GM23338 (cell line): ENCODE data around the gene CLSTN1. TPM values are rescaled to one million over a fixed set of nuclear protein-coding genes. Genes with fewer than 3 reads are reported as not detected.

Experiments used
- ATAC-seq: fragments of 200-7000 bp; cut with Tn5 transposase; 3 replicates; pipeline ENCODE4 v1.9.1; 2020
- DNase-seq: peaks from one replicate; pipeline ENCODE4 v3.0.0-alpha.2; 2015; ENCODE audit warnings: low spot score
- H2AFZ ChIP-seq: fragments of 200-600 bp; sonication (generic); 2 replicates; pipeline ENCODE4 v1.8.0; 2016; ENCODE audit warnings: antibody characterized with exemption, mild to moderate bottlenecking, moderate library complexity
- H3F3A ChIP-seq: fragments of 200-600 bp; sonication (generic); replicated peaks from 2 replicates; pipeline ENCODE4 v1.8.0; 2017; ENCODE audit warnings: antibody characterized with exemption, mixed run types, low read depth
- H3K27ac ChIP-seq: fragments of 200-600 bp; sonication (generic); 2 replicates; pipeline ENCODE4 v1.6.1; 2016; ENCODE audit warnings: low read depth
- H3K27me3 ChIP-seq: fragments of 200-600 bp; sonication (generic); 2 replicates; pipeline ENCODE4 v1.8.0; 2016; ENCODE audit warnings: mild to moderate bottlenecking, mixed run types, moderate library complexity; ENCODE audit not compliant: insufficient read depth
- H3K36me3 ChIP-seq: fragments of 200-600 bp; sonication (generic); 2 replicates; pipeline ENCODE4 v1.8.0; 2016; ENCODE audit warnings: mild to moderate bottlenecking; ENCODE audit not compliant: insufficient read depth
- H3K4me1 ChIP-seq: fragments of 200-600 bp; sonication (generic); 2 replicates; pipeline ENCODE4 v1.8.0; 2016; ENCODE audit warnings: mild to moderate bottlenecking, moderate library complexity; ENCODE audit not compliant: insufficient read depth
- H3K4me2 ChIP-seq: fragments of 200-600 bp; sonication (generic); 2 replicates; pipeline ENCODE4 v1.7.1; 2017; ENCODE audit warnings: mixed run types
- H3K4me3 ChIP-seq: fragments of 200-600 bp; sonication (generic); 2 replicates; pipeline ENCODE4 v1.6.1; 2016; ENCODE audit warnings: mixed run types
- H3K79me2 ChIP-seq: fragments of 200-600 bp; sonication (generic); replicated peaks from 2 replicates; pipeline ENCODE4 v1.8.0; 2017; ENCODE audit warnings: mild to moderate bottlenecking; ENCODE audit not compliant: insufficient read depth
- H3K9me2 ChIP-seq: fragments of 200-600 bp; sonication (generic); 2 replicates; pipeline ENCODE4 v1.8.0; 2017; ENCODE audit not compliant: insufficient read depth
- H4K20me1 ChIP-seq: fragments of 200-600 bp; sonication (generic); replicated peaks from 2 replicates; pipeline ENCODE4 v1.8.0; 2017; ENCODE audit warnings: mild to moderate bottlenecking; ENCODE audit not compliant: insufficient read depth
- H3K27ac Mint-ChIP-seq: 2 replicates; pipeline ENCODE4 v1.8.0; 2020; ENCODE audit warnings: inconsistent platforms, mild to moderate bottlenecking, moderate library complexity, mixed read lengths
- H3K27me3 Mint-ChIP-seq: 3 replicates; pipeline ENCODE4 v1.8.0; 2022; ENCODE audit warnings: low read depth, mild to moderate bottlenecking, moderate library complexity, mixed read lengths, inconsistent platforms; ENCODE audit not compliant: insufficient read depth, poor library complexity
- H3K36me3 Mint-ChIP-seq: 3 replicates; pipeline ENCODE4 v1.8.0; 2021; ENCODE audit warnings: low read depth, mild to moderate bottlenecking, inconsistent platforms, moderate library complexity, mixed read lengths
- H3K4me1 Mint-ChIP-seq: 3 replicates; pipeline ENCODE4 v1.8.0; 2020; ENCODE audit warnings: mild to moderate bottlenecking, inconsistent platforms, mixed read lengths
- H3K4me3 Mint-ChIP-seq: 3 replicates; pipeline ENCODE4 v1.8.0; 2021; ENCODE audit warnings: moderate library complexity, mild to moderate bottlenecking, inconsistent platforms, mixed read lengths
- H3K9me3 Mint-ChIP-seq: 3 replicates; pipeline ENCODE4 v1.8.0; 2020; ENCODE audit warnings: moderate library complexity, mild to moderate bottlenecking, inconsistent platforms, mixed read lengths
- CREB1 ChIP-seq: fragments of 250-450 bp; sonication (Bioruptor Pico); IDR thresholded peaks from 2 replicates; pipeline ENCODE4 v1.5.0; 2020; ENCODE audit warnings: low read depth, mild to moderate bottlenecking, moderate library complexity
- JUNB ChIP-seq: IDR thresholded peaks from one replicate; pipeline ENCODE4 v1.6.1; 2016; ENCODE audit warnings: antibody characterized with exemption; ENCODE audit not compliant: unreplicated experiment
- NANOG ChIP-seq: IDR thresholded peaks from 2 replicates; pipeline ENCODE4 v1.6.1; 2016; ENCODE audit warnings: antibody characterized with exemption, borderline replicate concordance
- POLR2AphosphoS5 ChIP-seq: IDR thresholded peaks from 2 replicates; pipeline ENCODE4 v1.6.1; 2016; ENCODE audit warnings: antibody characterized with exemption, low read depth
- STAT1 ChIP-seq: IDR thresholded peaks from one replicate; pipeline ENCODE4 v1.6.1; 2016; ENCODE audit warnings: antibody characterized with exemption; ENCODE audit not compliant: unreplicated experiment
- ZNF114 ChIP-seq: fragments of 250-450 bp; sonication (Bioruptor Pico); IDR thresholded peaks from 2 replicates; pipeline ENCODE4 v1.5.0; 2020; ENCODE audit warnings: mild to moderate bottlenecking, moderate library complexity
- ZNF331 ChIP-seq: fragments of 250-450 bp; sonication (Bioruptor Pico); IDR thresholded peaks from 2 replicates; pipeline ENCODE4 v1.5.0; 2020; ENCODE audit warnings: low read depth, mild to moderate bottlenecking, moderate library complexity
- polyA plus RNA-seq: library from polyadenylated mRNA; unstranded; fragments of >200 nt; fragmentation: Nextera tagmentation; extraction: Ambion mirVana; gene quantifications from 2 replicates; pipeline ENCODE4 v1.2.1, GENCODE V29; 2016
- total RNA-seq: library from RNA; depleted of rRNA; stranded (reverse); fragments of >200 nt; shearing (Covaris generic); gene quantifications from 2 replicates; pipeline ENCODE4 v1.2.3, GENCODE V29; 2014
- TF ChIP-seq, protein P1 (sequence below): IDR thresholded peaks from one replicate; pipeline ENCODE4 v1.6.1; 2018; ENCODE audit warnings: antibody characterized with exemption; ENCODE audit not compliant: unreplicated experiment
- TF ChIP-seq, protein P2 (sequence below): fragments of 250-450 bp; sonication (Bioruptor Pico); IDR thresholded peaks from 2 replicates; pipeline ENCODE4 v1.5.0; 2020; ENCODE audit warnings: mild to moderate bottlenecking, moderate library complexity
- TF ChIP-seq, protein P3 (sequence below): IDR thresholded peaks from 2 replicates; pipeline ENCODE4 v1.6.1; 2016; ENCODE audit warnings: antibody characterized with exemption

CLSTN1 gene
- total and polyA plus RNA-seq, 2 experiments from 2014 or later = 38.5 to 66.2 TPM

DNA sequence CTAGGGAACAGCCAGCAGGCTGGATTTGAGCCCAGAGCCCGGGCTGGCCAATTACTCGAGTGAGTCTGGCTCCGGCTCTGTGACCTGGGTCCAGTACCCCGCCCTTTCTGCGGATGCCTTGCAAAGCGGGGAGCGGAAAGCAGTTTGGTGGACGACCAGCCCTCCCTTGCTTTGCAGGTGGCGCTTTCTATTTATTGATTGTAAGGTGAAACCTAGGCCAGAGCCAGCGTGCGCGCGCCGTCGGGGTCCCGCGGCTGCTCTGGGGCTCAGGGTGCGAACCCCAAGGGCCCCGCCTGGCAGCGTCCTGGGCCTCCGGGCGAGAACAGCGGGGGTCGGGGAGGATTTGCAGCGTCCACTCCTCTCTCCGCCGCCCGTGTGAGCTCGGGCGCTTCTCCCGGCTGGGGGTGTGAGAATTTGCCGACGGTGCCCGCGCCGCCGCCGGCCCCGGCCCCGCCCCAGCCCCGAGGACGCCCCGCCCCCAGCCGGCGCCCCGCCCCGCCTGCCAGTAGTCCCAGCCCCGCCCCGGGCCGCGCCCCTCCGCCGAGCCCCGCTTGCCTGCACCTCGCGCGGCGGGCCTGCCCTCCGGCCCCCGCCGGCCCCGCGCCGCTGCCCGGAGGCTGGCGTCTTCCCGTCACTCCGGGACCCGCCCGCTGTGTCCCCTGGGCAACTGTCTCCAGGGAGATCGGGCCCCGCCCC lies 134.6 kb downstream of the CLSTN1 start:
- peaks cover 28% of the 10 kb centered on the region; the same call in 1 of the 2 replicates for H3F3A ChIP-seq
- peaks cover 29% of the 10 kb centered on the region for H3K4me1 Mint-ChIP-seq
- H3K4me2 ChIP-seq = peak overlapping the region; percentile 96
- no peaks in the 10 kb centered on the region; the same call in 2 of the 3 replicates for H3K36me3 Mint-ChIP-seq
- peaks cover 34% of the 10 kb centered on the region for H3K4me1 ChIP-seq
- DNase-seq (peak; percentile 94), ATAC-seq (peak; percentile 58)
- H3K27me3 Mint-ChIP-seq = peaks cover 29% of the 10 kb centered on the region
- peak overlapping the region; percentile 84 for H3K4me3 Mint-ChIP-seq
- no peaks in the 10 kb centered on the region; the same call in 1 of the 2 replicates for H4K20me1 ChIP-seq
- peaks cover 30% of the 10 kb centered on the region for H3K27me3 ChIP-seq
- H3K36me3 ChIP-seq = no peaks in the 10 kb centered on the region; the same call in 1 of the 2 replicates
- no peaks in the 10 kb centered on the region for H3K79me2 ChIP-seq
- H3K27ac ChIP-seq = no peak overlapping the region
- TF ChIP-seq, protein P1, sequence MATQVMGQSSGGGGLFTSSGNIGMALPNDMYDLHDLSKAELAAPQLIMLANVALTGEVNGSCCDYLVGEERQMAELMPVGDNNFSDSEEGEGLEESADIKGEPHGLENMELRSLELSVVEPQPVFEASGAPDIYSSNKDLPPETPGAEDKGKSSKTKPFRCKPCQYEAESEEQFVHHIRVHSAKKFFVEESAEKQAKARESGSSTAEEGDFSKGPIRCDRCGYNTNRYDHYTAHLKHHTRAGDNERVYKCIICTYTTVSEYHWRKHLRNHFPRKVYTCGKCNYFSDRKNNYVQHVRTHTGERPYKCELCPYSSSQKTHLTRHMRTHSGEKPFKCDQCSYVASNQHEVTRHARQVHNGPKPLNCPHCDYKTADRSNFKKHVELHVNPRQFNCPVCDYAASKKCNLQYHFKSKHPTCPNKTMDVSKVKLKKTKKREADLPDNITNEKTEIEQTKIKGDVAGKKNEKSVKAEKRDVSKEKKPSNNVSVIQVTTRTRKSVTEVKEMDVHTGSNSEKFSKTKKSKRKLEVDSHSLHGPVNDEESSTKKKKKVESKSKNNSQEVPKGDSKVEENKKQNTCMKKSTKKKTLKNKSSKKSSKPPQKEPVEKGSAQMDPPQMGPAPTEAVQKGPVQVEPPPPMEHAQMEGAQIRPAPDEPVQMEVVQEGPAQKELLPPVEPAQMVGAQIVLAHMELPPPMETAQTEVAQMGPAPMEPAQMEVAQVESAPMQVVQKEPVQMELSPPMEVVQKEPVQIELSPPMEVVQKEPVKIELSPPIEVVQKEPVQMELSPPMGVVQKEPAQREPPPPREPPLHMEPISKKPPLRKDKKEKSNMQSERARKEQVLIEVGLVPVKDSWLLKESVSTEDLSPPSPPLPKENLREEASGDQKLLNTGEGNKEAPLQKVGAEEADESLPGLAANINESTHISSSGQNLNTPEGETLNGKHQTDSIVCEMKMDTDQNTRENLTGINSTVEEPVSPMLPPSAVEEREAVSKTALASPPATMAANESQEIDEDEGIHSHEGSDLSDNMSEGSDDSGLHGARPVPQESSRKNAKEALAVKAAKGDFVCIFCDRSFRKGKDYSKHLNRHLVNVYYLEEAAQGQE = no peak
- TF ChIP-seq ZNF114 (CRISPR knock-in tag) (no peak), NANOG (no peak), ZNF331 (CRISPR knock-in tag) (no peak), CREB1 (CRISPR knock-in tag) (no peak), STAT1 (no peak), JUNB (peak; percentile 92)
- no peak overlapping the region for H3K27ac Mint-ChIP-seq
- no peaks in the 10 kb centered on the region; the same call in 2 of the 3 replicates for H3K9me3 Mint-ChIP-seq
- H3K4me3 ChIP-seq = peak overlapping the region; percentile 97
- H2AFZ ChIP-seq = peak overlapping the region; percentile 99
- no peaks in the 10 kb centered on the region for H3K9me2 ChIP-seq

- H3K4me1 ChIP-seq = peaks cover 33% of the 10 kb centered on the region
- peaks cover 28% of the 10 kb centered on the region; the same call in 1 of the 2 replicates for H3F3A ChIP-seq
- Mint-ChIP-seq H3K4me1 (peaks cover 25% of the 10 kb centered on the region), H3K36me3 (peaks cover 3% of the 10 kb centered on the region; the same call in 1 of the 3 replicates), H3K27me3 (peaks cover 29% of the 10 kb centered on the region), H3K4me3 (peak overlapping the region; percentile 84), H3K9me3 (no peaks in the 10 kb centered on the region; the same call in 2 of the 3 replicates), H3K27ac (no peak overlapping the region)
- H2AFZ ChIP-seq = peak overlapping the region; percentile 99
- no peak for DNase-seq
- H3K4me3 ChIP-seq = peak overlapping the region; percentile 97
- no peaks in the 10 kb centered on the region; the same call in 1 of the 2 replicates for H4K20me1 ChIP-seq
- peaks cover 30% of the 10 kb centered on the region for H3K27me3 ChIP-seq
- no peaks in the 10 kb centered on the region for H3K9me2 ChIP-seq
- ATAC-seq = no peak
- no peaks in the 10 kb centered on the region; the same call in 1 of the 2 replicates for H3K36me3 ChIP-seq
- H3K79me2 ChIP-seq = no peaks in the 10 kb centered on the region
- no peak overlapping the region for H3K27ac ChIP-seq
- peak overlapping the region; percentile 96 for H3K4me2 ChIP-seq
- TF ChIP-seq ZNF331 (CRISPR knock-in tag) (no peak), CREB1 (CRISPR knock-in tag) (no peak), POLR2AphosphoS5 (no peak), STAT1 (no peak), NANOG (no peak)
- TF ChIP-seq, protein P2, sequence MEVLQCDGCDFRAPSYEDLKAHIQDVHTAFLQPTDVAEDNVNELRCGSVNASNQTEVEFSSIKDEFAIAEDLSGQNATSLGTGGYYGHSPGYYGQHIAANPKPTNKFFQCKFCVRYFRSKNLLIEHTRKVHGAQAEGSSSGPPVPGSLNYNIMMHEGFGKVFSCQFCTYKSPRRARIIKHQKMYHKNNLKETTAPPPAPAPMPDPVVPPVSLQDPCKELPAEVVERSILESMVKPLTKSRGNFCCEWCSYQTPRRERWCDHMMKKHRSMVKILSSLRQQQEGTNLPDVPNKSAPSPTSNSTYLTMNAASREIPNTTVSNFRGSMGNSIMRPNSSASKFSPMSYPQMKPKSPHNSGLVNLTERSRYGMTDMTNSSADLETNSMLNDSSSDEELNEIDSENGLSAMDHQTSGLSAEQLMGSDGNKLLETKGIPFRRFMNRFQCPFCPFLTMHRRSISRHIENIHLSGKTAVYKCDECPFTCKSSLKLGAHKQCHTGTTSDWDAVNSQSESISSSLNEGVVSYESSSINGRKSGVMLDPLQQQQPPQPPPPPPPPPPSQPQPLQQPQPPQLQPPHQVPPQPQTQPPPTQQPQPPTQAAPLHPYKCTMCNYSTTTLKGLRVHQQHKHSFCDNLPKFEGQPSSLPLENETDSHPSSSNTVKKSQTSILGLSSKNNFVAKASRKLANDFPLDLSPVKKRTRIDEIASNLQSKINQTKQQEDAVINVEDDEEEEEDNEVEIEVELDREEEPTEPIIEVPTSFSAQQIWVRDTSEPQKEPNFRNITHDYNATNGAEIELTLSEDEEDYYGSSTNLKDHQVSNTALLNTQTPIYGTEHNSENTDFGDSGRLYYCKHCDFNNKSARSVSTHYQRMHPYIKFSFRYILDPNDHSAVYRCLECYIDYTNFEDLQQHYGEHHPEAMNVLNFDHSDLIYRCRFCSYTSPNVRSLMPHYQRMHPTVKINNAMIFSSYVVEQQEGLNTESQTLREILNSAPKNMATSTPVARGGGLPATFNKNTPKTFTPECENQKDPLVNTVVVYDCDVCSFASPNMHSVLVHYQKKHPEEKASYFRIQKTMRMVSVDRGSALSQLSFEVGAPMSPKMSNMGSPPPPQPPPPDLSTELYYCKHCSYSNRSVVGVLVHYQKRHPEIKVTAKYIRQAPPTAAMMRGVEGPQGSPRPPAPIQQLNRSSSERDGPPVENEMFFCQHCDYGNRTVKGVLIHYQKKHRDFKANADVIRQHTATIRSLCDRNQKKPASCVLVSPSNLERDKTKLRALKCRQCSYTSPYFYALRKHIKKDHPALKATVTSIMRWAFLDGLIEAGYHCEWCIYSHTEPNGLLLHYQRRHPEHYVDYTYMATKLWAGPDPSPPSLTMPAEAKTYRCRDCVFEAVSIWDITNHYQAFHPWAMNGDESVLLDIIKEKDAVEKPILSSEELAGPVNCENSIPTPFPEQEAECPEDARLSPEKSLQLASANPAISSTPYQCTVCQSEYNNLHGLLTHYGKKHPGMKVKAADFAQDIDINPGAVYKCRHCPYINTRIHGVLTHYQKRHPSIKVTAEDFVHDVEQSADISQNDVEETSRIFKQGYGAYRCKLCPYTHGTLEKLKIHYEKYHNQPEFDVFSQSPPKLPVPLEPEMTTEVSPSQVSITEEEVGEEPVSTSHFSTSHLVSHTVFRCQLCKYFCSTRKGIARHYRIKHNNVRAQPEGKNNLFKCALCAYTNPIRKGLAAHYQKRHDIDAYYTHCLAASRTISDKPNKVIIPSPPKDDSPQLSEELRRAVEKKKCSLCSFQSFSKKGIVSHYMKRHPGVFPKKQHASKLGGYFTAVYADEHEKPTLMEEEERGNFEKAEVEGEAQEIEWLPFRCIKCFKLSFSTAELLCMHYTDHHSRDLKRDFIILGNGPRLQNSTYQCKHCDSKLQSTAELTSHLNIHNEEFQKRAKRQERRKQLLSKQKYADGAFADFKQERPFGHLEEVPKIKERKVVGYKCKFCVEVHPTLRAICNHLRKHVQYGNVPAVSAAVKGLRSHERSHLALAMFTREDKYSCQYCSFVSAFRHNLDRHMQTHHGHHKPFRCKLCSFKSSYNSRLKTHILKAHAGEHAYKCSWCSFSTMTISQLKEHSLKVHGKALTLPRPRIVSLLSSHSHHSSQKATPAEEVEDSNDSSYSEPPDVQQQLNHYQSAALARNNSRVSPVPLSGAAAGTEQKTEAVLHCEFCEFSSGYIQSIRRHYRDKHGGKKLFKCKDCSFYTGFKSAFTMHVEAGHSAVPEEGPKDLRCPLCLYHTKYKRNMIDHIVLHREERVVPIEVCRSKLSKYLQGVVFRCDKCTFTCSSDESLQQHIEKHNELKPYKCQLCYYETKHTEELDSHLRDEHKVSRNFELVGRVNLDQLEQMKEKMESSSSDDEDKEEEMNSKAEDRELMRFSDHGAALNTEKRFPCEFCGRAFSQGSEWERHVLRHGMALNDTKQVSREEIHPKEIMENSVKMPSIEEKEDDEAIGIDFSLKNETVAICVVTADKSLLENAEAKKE = no peak
- TF ChIP-seq, protein P3, sequence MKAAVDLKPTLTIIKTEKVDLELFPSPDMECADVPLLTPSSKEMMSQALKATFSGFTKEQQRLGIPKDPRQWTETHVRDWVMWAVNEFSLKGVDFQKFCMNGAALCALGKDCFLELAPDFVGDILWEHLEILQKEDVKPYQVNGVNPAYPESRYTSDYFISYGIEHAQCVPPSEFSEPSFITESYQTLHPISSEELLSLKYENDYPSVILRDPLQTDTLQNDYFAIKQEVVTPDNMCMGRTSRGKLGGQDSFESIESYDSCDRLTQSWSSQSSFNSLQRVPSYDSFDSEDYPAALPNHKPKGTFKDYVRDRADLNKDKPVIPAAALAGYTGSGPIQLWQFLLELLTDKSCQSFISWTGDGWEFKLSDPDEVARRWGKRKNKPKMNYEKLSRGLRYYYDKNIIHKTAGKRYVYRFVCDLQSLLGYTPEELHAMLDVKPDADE = no peak
Measured at GRCh38 chr1:9688599-9688998, 135.2 kb downstream of the CLSTN1 start.
